GM04504 (cell line): ENCODE measurements around the gene RIT2.

ENCODE experiments used
- DNase-seq: peaks from one replicate; pipeline ENCODE4 v3.0.0-alpha.2; 2012; ENCODE audit warnings: low read depth

Gene RIT2

GRCh38 chr18:43009674-43010073 is 105.8 kb downstream of the RIT2 start:
- no peak for DNase-seq

GRCh38 chr18:43007365-43007764 is 108.1 kb downstream of the RIT2 start:
- no peak for DNase-seq

GRCh38 chr18:43004421-43004820 is 111.1 kb downstream of the RIT2 start:
- no peak for DNase-seq

GRCh38 chr18:43001821-43002220 is 113.7 kb downstream of the RIT2 start:
- no peak for DNase-seq

GRCh38 chr18:42996824-42997223 is 118.7 kb downstream of the RIT2 start:
- DNase-seq, result no peak

GRCh38 chr18:42980426-42980825 is 135.1 kb downstream of the RIT2 start:
- DNase-seq, result no peak

GRCh38 chr18:42977982-42978637 is 137.4 kb downstream of the RIT2 start:
- DNase-seq, result no peak

- DNase-seq, result no peak
These were observed 138.5 kb downstream of the RIT2 start for GRCh38 chr18:42976869-42977590.

- no peak for DNase-seq
These were observed 146.1 kb downstream of the RIT2 start for GRCh38 chr18:42969366-42969765.

- no peak for DNase-seq
These were observed 154.2 kb downstream of the RIT2 start for GRCh38 chr18:42961298-42961697.

GRCh38 chr18:42959528-42959927 is 156.0 kb downstream of the RIT2 start:
- no peak for DNase-seq

- no peak for DNase-seq
These were observed 157.1 kb downstream of the RIT2 start for GRCh38 chr18:42958353-42958752.

- DNase-seq, result no peak
These were observed 159.2 kb downstream of the RIT2 start for GRCh38 chr18:42956287-42956686.

GRCh38 chr18:42954887-42955286 is 160.6 kb downstream of the RIT2 start:
- DNase-seq, result no peak

- DNase-seq, result no peak
These were observed 162.2 kb downstream of the RIT2 start for GRCh38 chr18:42953306-42953705.

GRCh38 chr18:42950732-42951131 is 164.8 kb downstream of the RIT2 start:
- DNase-seq, result no peak

- no peak for DNase-seq
These were observed 166.7 kb downstream of the RIT2 start for GRCh38 chr18:42948831-42949230.

- DNase-seq, result no peak
These were observed 173.6 kb downstream of the RIT2 start for GRCh38 chr18:42941860-42942259.

GRCh38 chr18:42941021-42941420 is 174.5 kb downstream of the RIT2 start:
- DNase-seq, result no peak

- no peak for DNase-seq
These were observed 178.0 kb downstream of the RIT2 start for GRCh38 chr18:42937436-42937835.

GRCh38 chr18:42936289-42936688 is 179.2 kb downstream of the RIT2 start:
- no peak for DNase-seq

GRCh38 chr18:42931491-42931890 is 184.0 kb downstream of the RIT2 start:
- DNase-seq, result peak; percentile 19

- no peak for DNase-seq
These were observed 185.6 kb downstream of the RIT2 start for GRCh38 chr18:42929857-42930256.

- DNase-seq, result no peak
These were observed 186.3 kb downstream of the RIT2 start for GRCh38 chr18:42929181-42929580.
